CD14-positive monocyte (primary cell): ENCODE measurements around the gene ZNF565. TPM values are rescaled to one million over a fixed set of nuclear protein-coding genes. Genes with fewer than 3 reads are reported as not detected.

ENCODE experiments used
- DNase-seq, 3 donors: peaks; one replicate each; pipeline ENCODE4 v3.0.0-alpha.2; 2011 to 2022
- H2AFZ ChIP-seq: 2 replicates; pipeline ENCODE4 v1.6.0; 2012; ENCODE audit warnings: mild to moderate bottlenecking, low read depth, low read length, inconsistent platforms; ENCODE audit not compliant: insufficient read depth, poor library complexity, severe bottlenecking
- H3K27ac ChIP-seq, 2 donors: 1 replicate in 1 of 2; 2 replicates in 1 of 2; pipeline ENCODE4 v1.5.1; 2012 to 2013; ENCODE audit warnings: low read length in 2 of 2, control low read depth in 1 of 2, inconsistent platforms in 1 of 2, low read depth in 1 of 2, mild to moderate bottlenecking in 1 of 2
- H3K27me3 ChIP-seq, 2 donors: one replicate each; pipeline versions ENCODE4 v1.6.0 to v1.6.1; 2011 to 2013; ENCODE audit warnings: low read length in 2 of 2; ENCODE audit not compliant: control insufficient read depth in 2 of 2, insufficient read depth in 2 of 2
- H3K36me3 ChIP-seq, 2 donors: replicated peaks in 1 of 2; 1 replicate in 1 of 2; 2 replicates in 1 of 2; pipeline versions ENCODE4 v1.5.1 to v1.6.1; 2012 to 2013; ENCODE audit warnings: low read length in 2 of 2, control low read depth in 1 of 2, inconsistent platforms in 1 of 2, mild to moderate bottlenecking in 1 of 2; ENCODE audit not compliant: insufficient read depth in 2 of 2, control insufficient read depth in 1 of 2
- H3K4me1 ChIP-seq, 2 donors: 1 replicate in 1 of 2; 2 replicates in 1 of 2; pipeline versions ENCODE4 v1.5.1 to v1.6.1; 2012 to 2013; ENCODE audit warnings: low read length in 2 of 2, control low read depth in 1 of 2, inconsistent platforms in 1 of 2, mild to moderate bottlenecking in 1 of 2, moderate library complexity in 1 of 2; ENCODE audit not compliant: insufficient read depth in 2 of 2, control insufficient read depth in 1 of 2
- H3K4me2 ChIP-seq: replicated peaks from 2 replicates; pipeline ENCODE3; 2012; ENCODE audit warnings: low read length, moderate library complexity, mild to moderate bottlenecking; ENCODE audit not compliant: poor library complexity, severe bottlenecking; ENCODE audit errors: extremely low read depth
- H3K4me3 ChIP-seq, 3 experiments: fragments of 200-600 bp in 1 of 3; sonication (generic) in 1 of 3; replicated peaks in 1 of 3; 1 replicate in 2 of 3; 2 replicates in 1 of 3; pipeline ENCODE4 v1.5.1; 2011 to 2013; ENCODE audit warnings: low read length in 3 of 3, mild to moderate bottlenecking in 3 of 3, control low read depth in 2 of 3, low read depth in 2 of 3, inconsistent platforms in 1 of 3, moderate library complexity in 1 of 3
- H3K79me2 ChIP-seq: 2 replicates; pipeline ENCODE4 v1.6.0; 2012; ENCODE audit warnings: mild to moderate bottlenecking, control low read depth, inconsistent platforms, low read length, moderate library complexity; ENCODE audit not compliant: insufficient read depth
- H3K9ac ChIP-seq: 2 replicates; pipeline ENCODE4 v1.6.0; 2017; ENCODE audit warnings: low read length, mild to moderate bottlenecking; ENCODE audit not compliant: insufficient read depth, poor library complexity, severe bottlenecking
- H3K9me3 ChIP-seq, 2 donors: replicated peaks in 1 of 2; 1 replicate in 1 of 2; 2 replicates in 1 of 2; pipeline versions ENCODE4 v1.5.1 to v1.6.1; 2012 to 2013; ENCODE audit warnings: low read length in 2 of 2, control low read depth in 1 of 2; ENCODE audit not compliant: control insufficient read depth in 1 of 2, insufficient read depth in 1 of 2
- H4K20me1 ChIP-seq: 2 replicates; pipeline ENCODE4 v1.6.0; 2012; ENCODE audit warnings: mild to moderate bottlenecking, low read length, control low read depth, moderate library complexity; ENCODE audit not compliant: insufficient read depth
- H3K27ac Mint-ChIP-seq, 7 donors: one replicate each; pipeline ENCODE4 v1.8.0; 2020; ENCODE audit warnings: mild to moderate bottlenecking in 7 of 7, mixed read lengths in 7 of 7, moderate library complexity in 6 of 7, inconsistent platforms in 2 of 7
- H3K27me3 Mint-ChIP-seq, 3 donors: one replicate each; pipeline ENCODE4 v1.8.0; 2021 to 2022; ENCODE audit warnings: low read depth in 3 of 3, mild to moderate bottlenecking in 3 of 3, mixed read lengths in 3 of 3, moderate library complexity in 3 of 3, inconsistent platforms in 1 of 3
- H3K36me3 Mint-ChIP-seq, 2 donors: one replicate each; pipeline ENCODE4 v1.8.0; 2020; ENCODE audit warnings: mixed read lengths in 2 of 2, inconsistent platforms in 1 of 2, mild to moderate bottlenecking in 1 of 2
- H3K4me1 Mint-ChIP-seq: one replicate; pipeline ENCODE4 v1.8.0; 2020; ENCODE audit warnings: mild to moderate bottlenecking, mixed read lengths
- H3K4me3 Mint-ChIP-seq, 2 donors: one replicate each; pipeline ENCODE4 v1.8.0; 2020; ENCODE audit warnings: mild to moderate bottlenecking in 2 of 2, mixed read lengths in 2 of 2, moderate library complexity in 1 of 2
- H3K9me3 Mint-ChIP-seq, 7 donors: one replicate each; pipeline ENCODE4 v1.8.0; 2020 to 2022; ENCODE audit warnings: mixed read lengths in 7 of 7, mild to moderate bottlenecking in 6 of 7, moderate library complexity in 6 of 7, inconsistent platforms in 2 of 7
- CTCF ChIP-seq: fragments of 200-600 bp; IDR thresholded peaks from one replicate; pipeline ENCODE4 v1.8.0; 2022; ENCODE audit warnings: antibody characterized with exemption, mild to moderate bottlenecking
- WGBS: methylation state at CpG from one replicate; pipeline ENCODE4 v1.1.5; 2013; ENCODE audit warnings: missing lambda C conversion rate; ENCODE audit not compliant: insufficient coverage; 5-methylcytosine and 5-hydroxymethylcytosine counted together
- intact Hi-C, 2 donors: fragments of 100-400 bp; cut with micrococcal nuclease; formaldehyde crosslinking; loops; one replicate each; pipeline versions ENCODE4 v1.15.0 to v1.15.1; 2023
- polyA plus RNA-seq, 3 donors: library from polyadenylated mRNA; depleted of rRNA in 1 of 3; unstranded in 2 of 3; stranded (reverse) in 1 of 3; fragments of 300-500 nt in 2 of 3; fragments of >200 nt in 1 of 3; fragmentation: Illumina TruSeq in 2 of 3; gene quantifications; 1 replicate in 2 of 3; 2 replicates in 1 of 3; pipeline ENCODE4 v1.2.3, GENCODE V29; 2012 to 2021

The ZNF565 gene
- polyA plus RNA-seq, 3 donors: 1.5 to 3.5 (median 2.1) TPM

GRCh38 chr19:36245210-36246005 lies 30.9 kb upstream of the ZNF565 start:
- peaks cover 8 to 21% (median 20%) of the 10 kb centered on the region in 3 donors for H3K27me3 Mint-ChIP-seq
- Histone ChIP-seq H3K4me2 (no peak overlapping the region), H3K9me3 (peaks cover 79 to 81% of the 10 kb centered on the region in 2 donors), H2AFZ (no peak overlapping the region), H3K9ac (no peak overlapping the region), H4K20me1 (no peaks in the 10 kb centered on the region), H3K79me2 (no peaks in the 10 kb centered on the region), H3K4me3 (peak overlapping the region in 1 of 3 experiments; percentile 20), H3K27me3 (peaks cover 0 to 14% of the 10 kb centered on the region in 2 donors), H3K4me1 (no peaks in the 10 kb centered on the region), H3K36me3 (no peaks in the 10 kb centered on the region), H3K27ac (no peak overlapping the region)
- WGBS: 11% methylated on average over 63 of the region's 63 CpGs
- H3K27ac Mint-ChIP-seq: no peak overlapping the region
- DNase-seq: no peak
- peaks cover 44 to 91% (median 84%) of the 10 kb centered on the region in 7 donors for H3K9me3 Mint-ChIP-seq
- peaks cover 2 to 4% of the 10 kb centered on the region in 2 donors for H3K36me3 Mint-ChIP-seq
- no peaks in the 10 kb centered on the region for H3K4me1 Mint-ChIP-seq
- no peak for TF ChIP-seq CTCF
- intact Hi-C loops: no loop called here
- H3K4me3 Mint-ChIP-seq: peak overlapping the region in 1 of 2 donors; percentile 47

- no peaks in the 10 kb centered on the region for H3K36me3 ChIP-seq
- no peak overlapping the region for H3K27ac ChIP-seq
- no peak for TF ChIP-seq CTCF
- H3K4me2 ChIP-seq: no peak overlapping the region
- H3K4me1 ChIP-seq: no peaks in the 10 kb centered on the region
- peaks cover 83 to 87% of the 10 kb centered on the region in 2 donors for H3K9me3 ChIP-seq
- no peak for DNase-seq
- Mint-ChIP-seq H3K27ac (no peak overlapping the region), H3K36me3 (peaks cover 2 to 4% of the 10 kb centered on the region in 2 donors), H3K9me3 (peaks cover 51 to 92% (median 87%) of the 10 kb centered on the region in 7 donors), H3K4me1 (no peaks in the 10 kb centered on the region), H3K27me3 (peaks cover 8 to 22% (median 21%) of the 10 kb centered on the region in 3 donors), H3K4me3 (no peak overlapping the region)
- H3K79me2 ChIP-seq: no peaks in the 10 kb centered on the region
- H3K4me3 ChIP-seq: no peak overlapping the region
- H4K20me1 ChIP-seq: no peaks in the 10 kb centered on the region
- H3K9ac ChIP-seq: no peak overlapping the region
- H2AFZ ChIP-seq: no peak overlapping the region
- peaks cover 0 to 14% of the 10 kb centered on the region in 2 donors for H3K27me3 ChIP-seq
- 75% methylated on average over 7 of the region's 11 CpGs for WGBS
- intact Hi-C loops: no loop called here
Observed at GRCh38 chr19:36244066-36244465, 29.6 kb upstream of the ZNF565 start.
